Hepatocyte (in vitro differentiated cells): ENCODE data around the gene CTNNBIP1.

ENCODE experiments used
- EZH2 ChIP-seq: fragments of 200-600 bp; sonication (generic); IDR thresholded peaks from 2 replicates; pipeline ENCODE4 v1.6.1; 2016; ENCODE audit warnings: antibody characterized with exemption, mild to moderate bottlenecking, borderline replicate concordance
- EZH2phosphoT487 ChIP-seq: fragments of 200-600 bp; sonication (generic); IDR thresholded peaks from one replicate; pipeline ENCODE4 v1.6.1; 2018; ENCODE audit warnings: antibody characterized with exemption, mild to moderate bottlenecking, low read depth, moderate library complexity; ENCODE audit not compliant: unreplicated experiment, severe bottlenecking
- TF ChIP-seq, protein P1 (sequence below): fragments of 200-600 bp; sonication (generic); IDR thresholded peaks from 2 replicates; pipeline ENCODE4 v1.5.1; 2016; ENCODE audit warnings: antibody characterized with exemption, mild to moderate bottlenecking; ENCODE audit not compliant: poor library complexity

DNA sequence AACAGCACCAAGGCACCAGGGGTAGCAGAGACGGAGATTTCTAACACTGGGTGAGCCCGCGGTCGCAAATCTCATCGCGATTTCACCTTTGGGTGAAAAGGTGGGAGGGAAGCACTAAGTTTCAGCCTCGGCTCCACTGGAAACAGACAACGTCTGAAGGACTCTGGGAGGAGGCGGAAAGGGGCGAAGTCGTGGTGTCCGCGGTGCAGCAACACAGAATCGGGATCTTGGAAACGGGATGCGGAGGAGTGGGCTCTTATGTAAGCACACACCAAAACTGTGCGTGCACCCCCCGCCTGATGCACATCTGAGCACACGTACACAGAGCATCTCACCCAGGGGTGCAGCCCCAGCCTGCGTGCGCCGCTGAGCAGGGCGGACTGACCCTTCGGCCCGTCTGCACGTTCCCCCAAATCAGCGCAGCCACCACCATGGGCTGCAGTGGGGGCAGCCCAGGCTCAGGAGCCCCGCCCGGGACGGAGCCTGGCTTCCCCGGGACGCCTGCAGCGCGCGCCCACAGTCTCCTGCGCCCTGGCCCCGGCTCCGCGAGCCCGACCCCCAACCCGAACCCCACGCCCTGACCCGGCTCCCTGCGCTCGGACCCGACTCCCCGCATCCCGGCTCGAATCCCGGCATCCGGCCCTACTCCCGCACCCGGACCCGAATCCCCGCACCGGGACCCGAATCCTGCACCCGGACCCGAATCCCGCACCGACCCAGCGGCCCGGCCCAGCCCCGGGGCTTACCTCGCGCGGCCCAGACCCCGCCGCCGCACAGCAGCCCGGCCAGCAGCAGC is 87.0 kb downstream of the CTNNBIP1 start:
- TF ChIP-seq, protein P1, sequence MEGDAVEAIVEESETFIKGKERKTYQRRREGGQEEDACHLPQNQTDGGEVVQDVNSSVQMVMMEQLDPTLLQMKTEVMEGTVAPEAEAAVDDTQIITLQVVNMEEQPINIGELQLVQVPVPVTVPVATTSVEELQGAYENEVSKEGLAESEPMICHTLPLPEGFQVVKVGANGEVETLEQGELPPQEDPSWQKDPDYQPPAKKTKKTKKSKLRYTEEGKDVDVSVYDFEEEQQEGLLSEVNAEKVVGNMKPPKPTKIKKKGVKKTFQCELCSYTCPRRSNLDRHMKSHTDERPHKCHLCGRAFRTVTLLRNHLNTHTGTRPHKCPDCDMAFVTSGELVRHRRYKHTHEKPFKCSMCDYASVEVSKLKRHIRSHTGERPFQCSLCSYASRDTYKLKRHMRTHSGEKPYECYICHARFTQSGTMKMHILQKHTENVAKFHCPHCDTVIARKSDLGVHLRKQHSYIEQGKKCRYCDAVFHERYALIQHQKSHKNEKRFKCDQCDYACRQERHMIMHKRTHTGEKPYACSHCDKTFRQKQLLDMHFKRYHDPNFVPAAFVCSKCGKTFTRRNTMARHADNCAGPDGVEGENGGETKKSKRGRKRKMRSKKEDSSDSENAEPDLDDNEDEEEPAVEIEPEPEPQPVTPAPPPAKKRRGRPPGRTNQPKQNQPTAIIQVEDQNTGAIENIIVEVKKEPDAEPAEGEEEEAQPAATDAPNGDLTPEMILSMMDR: no peak
- TF ChIP-seq EZH2: no peak
- TF ChIP-seq EZH2phosphoT487: no peak
